Activated naive CD4-positive, alpha-beta T cell treated with anti-CD3 and anti-CD28 coated beads, Interleukin-2, amount 10 ng/mL, durations not matched to agents 7 days and 5 days (primary cell): Measurements from ENCODE around the gene PLAC8.
"Not testable (repeated sequence)": the region's sequence is repeated elsewhere in the genome, so short reads cannot be mapped to it uniquely, and the experiment has no call there.

Experiments
- CTCF ChIA-PET: fragments of 350-600 bp; sonication (Branson Sonifier 250); formaldehyde crosslinking; loops from one replicate; lab custom pipeline; 2021; ENCODE audit warnings: antibody characterized with exemption; lab: Charles Lee
- DNase-seq: peaks from one replicate; pipeline ENCODE4 v3.0.0-alpha.2; 2020
- H3K27ac Mint-ChIP-seq: one replicate; pipeline ENCODE4 v1.8.0; 2021; ENCODE audit warnings: mild to moderate bottlenecking, moderate library complexity, mixed read lengths
- H3K27me3 Mint-ChIP-seq: one replicate; pipeline ENCODE4 v1.8.0; 2021; ENCODE audit warnings: mild to moderate bottlenecking, mixed read lengths
- H3K36me3 Mint-ChIP-seq: one replicate; pipeline ENCODE4 v1.8.0; 2021; ENCODE audit warnings: mixed read lengths
- H3K4me1 Mint-ChIP-seq: one replicate; pipeline ENCODE4 v1.8.0; 2021; ENCODE audit warnings: mixed read lengths
- H3K4me3 Mint-ChIP-seq: one replicate; pipeline ENCODE4 v1.8.0; 2021; ENCODE audit warnings: mild to moderate bottlenecking, moderate library complexity, mixed read lengths
- H3K9me3 Mint-ChIP-seq: one replicate; pipeline ENCODE4 v1.8.0; 2021; ENCODE audit warnings: mixed read lengths

Gene PLAC8

DNA sequence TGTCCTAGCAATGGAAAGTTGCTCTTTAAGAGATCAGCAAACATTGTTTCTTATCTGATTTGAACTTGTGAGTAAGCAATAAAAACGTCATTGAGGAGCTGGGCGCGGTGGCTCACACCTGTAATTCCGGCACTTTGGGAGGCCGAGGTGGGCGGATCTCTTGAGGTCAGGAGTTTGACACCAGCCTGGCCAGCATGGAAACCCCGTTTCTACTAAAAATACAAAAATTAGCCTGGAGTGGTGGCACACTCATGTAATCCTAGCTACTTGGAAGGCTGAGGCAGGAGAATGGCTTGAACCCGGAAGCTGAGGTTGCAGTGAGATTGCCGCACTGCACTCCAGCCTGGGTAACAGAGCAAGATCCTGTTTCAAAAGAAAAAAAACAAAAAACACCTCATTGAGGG is 11.2 kb upstream of the PLAC8 start:
- H3K27me3 Mint-ChIP-seq = peaks cover 4% of the 10 kb centered on the region
- peak; percentile 60 for DNase-seq

DNA sequence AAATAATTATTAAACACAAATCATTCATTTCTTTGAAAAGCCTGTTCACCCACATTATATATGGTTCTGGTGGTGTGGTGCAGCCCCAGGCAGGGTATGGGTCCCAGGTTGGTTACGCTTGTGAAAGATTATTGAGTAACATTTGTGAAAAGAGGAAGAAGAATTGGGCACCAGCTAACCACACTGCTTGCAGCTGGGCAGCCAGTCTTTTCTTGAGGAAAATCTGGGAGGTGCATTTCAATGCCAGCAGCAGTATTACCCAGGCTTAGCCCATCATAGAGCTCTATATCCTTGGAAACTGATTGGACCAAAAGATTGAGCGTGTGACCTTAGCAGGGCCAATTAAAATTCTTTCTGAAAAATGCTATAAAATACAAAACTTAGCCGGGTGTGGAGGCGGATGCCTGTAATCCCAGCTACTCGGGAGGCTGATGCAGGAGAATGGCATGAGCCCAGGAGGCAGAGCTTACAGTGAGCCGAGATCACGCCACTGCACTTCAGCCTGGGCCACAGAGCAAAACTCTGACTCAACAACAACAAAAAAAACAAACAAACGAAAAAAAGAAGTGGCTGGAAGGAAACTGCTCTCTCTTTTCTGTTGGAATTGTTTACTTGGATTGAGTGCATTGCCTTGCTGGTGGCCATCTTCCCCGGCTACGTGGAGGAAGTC is 9.7 kb upstream of the PLAC8 start:
- Mint-ChIP-seq H3K4me3 (no peak overlapping the region), H3K27ac (no peak overlapping the region), H3K36me3 (peaks cover 18% of the 10 kb centered on the region), H3K27me3 (peaks cover 14% of the 10 kb centered on the region), H3K4me1 (peaks cover 33% of the 10 kb centered on the region), H3K9me3 (peaks cover 8% of the 10 kb centered on the region)
- CTCF ChIA-PET = interaction anchor here (1.3 to 1.6 kb wide), 2 partner anchors 11 to 94 kb away, joined by 3 to 4 read pairs; no protein-coding TSS in a partner anchor
- no peak for DNase-seq

More for the DNA sequence above, 11.2 kb upstream of the PLAC8 start:
- peaks cover 8% of the 10 kb centered on the region for H3K9me3 Mint-ChIP-seq
- H3K4me1 Mint-ChIP-seq = peaks cover 32% of the 10 kb centered on the region
- peak overlapping the region; percentile 91 for H3K27ac Mint-ChIP-seq
- CTCF ChIA-PET = interaction anchor here (1.2 kb wide), 1 partner anchor 92 kb away, joined by 6 read pairs; no protein-coding TSS in a partner anchor
- H3K36me3 Mint-ChIP-seq = peaks cover 16% of the 10 kb centered on the region
- no peak overlapping the region for H3K4me3 Mint-ChIP-seq

DNA sequence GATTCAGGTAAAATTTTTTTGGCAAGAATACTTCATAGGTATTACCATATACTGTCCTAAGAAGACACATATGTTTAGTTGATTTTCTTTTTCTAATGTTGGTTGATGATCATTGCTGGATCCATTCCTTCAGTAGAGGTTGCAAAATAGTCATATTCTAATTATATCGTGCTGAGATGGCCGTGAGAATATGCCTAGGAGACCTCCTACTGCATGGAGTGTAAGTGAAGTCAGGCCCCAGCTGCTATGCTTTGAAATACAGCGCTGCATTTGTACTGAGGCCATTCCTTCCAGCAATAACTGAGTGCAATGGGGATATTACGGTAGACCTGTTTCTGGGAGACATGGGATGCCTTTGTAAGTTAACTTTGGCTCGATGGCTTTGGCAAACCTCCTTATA is 6.7 kb upstream of the PLAC8 start:
- no peak overlapping the region for H3K27ac Mint-ChIP-seq
- H3K4me1 Mint-ChIP-seq = peaks cover 30% of the 10 kb centered on the region
- peaks cover 17% of the 10 kb centered on the region for H3K27me3 Mint-ChIP-seq
- no peak overlapping the region for H3K4me3 Mint-ChIP-seq
- peaks cover 2% of the 10 kb centered on the region for H3K9me3 Mint-ChIP-seq
- H3K36me3 Mint-ChIP-seq = peaks cover 12% of the 10 kb centered on the region
- CTCF ChIA-PET = interaction anchor here (1.0 kb wide), 1 partner anchor 11 kb away, joined by 3 read pairs; no protein-coding TSS in a partner anchor
- no peak for DNase-seq

DNA sequence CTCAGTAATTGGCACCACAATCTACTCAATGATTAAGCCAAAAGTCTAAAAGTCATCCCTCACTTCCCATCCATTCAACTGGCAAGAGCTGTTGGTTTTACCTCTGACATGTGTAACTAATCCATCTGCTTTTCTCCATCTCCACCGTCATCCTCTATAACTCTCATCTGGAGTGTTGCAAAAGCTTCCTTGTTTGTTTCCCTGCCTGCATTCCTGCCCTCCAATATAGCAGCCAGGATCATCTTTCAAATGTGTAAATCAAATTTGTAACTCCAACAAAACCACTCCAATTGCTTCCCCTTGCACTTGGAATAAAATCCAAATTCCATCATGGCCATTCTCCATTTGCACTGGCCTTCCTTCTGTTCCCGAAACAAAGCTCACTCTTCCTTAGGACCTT is 4.3 kb upstream of the PLAC8 start:
- H3K4me3 Mint-ChIP-seq = no peak overlapping the region
- CTCF ChIA-PET = interaction anchor here (0.6 kb wide), 1 partner anchor 1457 kb away, joined by 3 read pairs; no protein-coding TSS in a partner anchor
- peaks cover 17% of the 10 kb centered on the region for H3K27me3 Mint-ChIP-seq
- H3K9me3 Mint-ChIP-seq = peaks cover 2% of the 10 kb centered on the region
- peaks cover 16% of the 10 kb centered on the region for H3K36me3 Mint-ChIP-seq
- H3K4me1 Mint-ChIP-seq = peaks cover 31% of the 10 kb centered on the region
- no peak overlapping the region for H3K27ac Mint-ChIP-seq
- DNase-seq = no peak

DNA sequence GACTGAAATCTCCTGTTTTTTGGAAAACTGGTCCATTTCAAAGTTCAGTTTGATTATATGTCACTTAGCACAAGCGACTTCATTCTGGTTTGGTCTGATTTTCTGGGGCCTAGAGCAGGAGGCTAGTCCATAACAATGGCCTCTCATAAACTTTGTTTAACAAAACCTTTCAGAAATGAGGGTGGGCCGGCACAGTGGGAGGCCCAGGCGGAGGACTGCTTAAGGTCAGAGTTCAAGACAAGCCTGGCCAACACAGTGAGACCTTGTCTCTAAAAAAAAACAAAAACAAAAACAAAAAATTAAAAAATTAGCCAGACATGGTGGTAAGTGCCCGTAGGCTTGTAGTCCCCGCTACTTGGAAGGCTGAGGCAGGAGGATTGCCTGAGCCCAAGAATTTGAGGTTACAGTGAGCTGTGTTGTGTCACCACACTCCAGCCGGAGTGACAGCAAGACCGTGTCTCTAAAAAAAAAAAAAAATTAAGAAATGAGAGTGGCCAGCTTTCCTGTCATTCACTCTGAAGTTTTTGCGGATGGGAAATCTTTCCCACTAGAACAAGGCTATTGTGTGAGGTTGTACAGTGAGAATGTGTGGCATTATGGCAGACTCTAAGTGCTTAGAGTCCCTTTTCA is 1.2 kb upstream of the PLAC8 start:
- Mint-ChIP-seq H3K27me3 (peaks cover 13% of the 10 kb centered on the region), H3K36me3 (peaks cover 31% of the 10 kb centered on the region), H3K9me3 (no peaks in the 10 kb centered on the region), H3K4me1 (peaks cover 34% of the 10 kb centered on the region), H3K4me3 (peak overlapping the region; percentile 93), H3K27ac (peak overlapping the region; percentile 95)
- CTCF ChIA-PET = interaction anchor here (0.6 to 7.7 kb wide), 2 partner anchors 44 to 137 kb away, joined by 3 to 70 read pairs; no protein-coding TSS in a partner anchor
- no peak for DNase-seq

DNA sequence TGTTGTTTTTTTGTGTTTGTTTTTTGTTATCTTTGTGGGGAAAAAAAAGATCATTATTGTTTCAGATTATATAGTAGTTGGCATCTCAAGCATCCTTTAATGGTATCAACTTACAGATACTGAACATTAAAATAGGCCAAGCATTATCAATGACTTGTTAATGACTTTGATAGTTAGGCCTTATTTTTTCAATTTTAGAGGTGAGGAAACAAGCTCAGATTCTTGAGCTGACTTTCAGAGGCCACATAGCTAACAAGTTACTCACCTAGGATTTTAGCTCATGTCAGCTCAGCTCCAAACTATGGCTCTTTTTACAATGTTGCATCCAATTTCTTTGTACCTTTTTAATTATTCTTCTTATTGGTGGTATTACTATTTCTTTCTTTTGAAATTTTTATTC is 471 bp upstream of the PLAC8 start:
- peaks cover 11% of the 10 kb centered on the region for H3K27me3 Mint-ChIP-seq
- H3K4me1 Mint-ChIP-seq = peaks cover 38% of the 10 kb centered on the region
- CTCF ChIA-PET = interaction anchor here (1.2 to 7.7 kb wide), 2 partner anchors 13 to 138 kb away, joined by 4 to 70 read pairs; no protein-coding TSS in a partner anchor
- H3K27ac Mint-ChIP-seq = peak overlapping the region; percentile 95
- DNase-seq = no peak
- H3K4me3 Mint-ChIP-seq = peak overlapping the region; percentile 93
- H3K36me3 Mint-ChIP-seq = peaks cover 38% of the 10 kb centered on the region
- no peaks in the 10 kb centered on the region for H3K9me3 Mint-ChIP-seq

DNA sequence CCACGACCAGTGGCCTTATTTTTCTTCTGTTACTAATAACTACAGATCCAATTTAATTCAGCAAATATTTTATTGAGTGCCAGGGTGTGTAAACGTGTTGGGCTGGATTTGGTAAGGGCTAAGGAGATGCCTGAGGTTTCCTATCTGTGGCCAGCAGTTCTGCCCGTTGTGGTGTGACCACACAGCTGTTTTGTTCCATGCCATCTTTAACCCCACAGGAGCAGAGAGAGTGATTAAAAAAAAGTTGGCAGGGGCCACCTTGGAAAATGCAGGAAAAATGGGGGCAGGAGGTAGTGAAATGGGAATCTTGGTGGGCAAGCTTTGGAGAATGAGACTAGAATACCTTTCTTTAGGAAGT is 1.1 kb downstream of the PLAC8 start:
- H3K27ac Mint-ChIP-seq = peak overlapping the region; percentile 95
- H3K27me3 Mint-ChIP-seq = no peaks in the 10 kb centered on the region
- H3K4me1 Mint-ChIP-seq = peaks cover 36% of the 10 kb centered on the region
- H3K9me3 Mint-ChIP-seq = no peaks in the 10 kb centered on the region
- CTCF ChIA-PET = interaction anchor here (1.0 to 7.7 kb wide), 9 partner anchors 10 to 153 kb away, joined by 3 to 70 read pairs (median 4); no protein-coding TSS in a partner anchor
- peak overlapping the region; percentile 93 for H3K4me3 Mint-ChIP-seq
- peaks cover 48% of the 10 kb centered on the region for H3K36me3 Mint-ChIP-seq
- DNase-seq = peak; percentile 45

DNA sequence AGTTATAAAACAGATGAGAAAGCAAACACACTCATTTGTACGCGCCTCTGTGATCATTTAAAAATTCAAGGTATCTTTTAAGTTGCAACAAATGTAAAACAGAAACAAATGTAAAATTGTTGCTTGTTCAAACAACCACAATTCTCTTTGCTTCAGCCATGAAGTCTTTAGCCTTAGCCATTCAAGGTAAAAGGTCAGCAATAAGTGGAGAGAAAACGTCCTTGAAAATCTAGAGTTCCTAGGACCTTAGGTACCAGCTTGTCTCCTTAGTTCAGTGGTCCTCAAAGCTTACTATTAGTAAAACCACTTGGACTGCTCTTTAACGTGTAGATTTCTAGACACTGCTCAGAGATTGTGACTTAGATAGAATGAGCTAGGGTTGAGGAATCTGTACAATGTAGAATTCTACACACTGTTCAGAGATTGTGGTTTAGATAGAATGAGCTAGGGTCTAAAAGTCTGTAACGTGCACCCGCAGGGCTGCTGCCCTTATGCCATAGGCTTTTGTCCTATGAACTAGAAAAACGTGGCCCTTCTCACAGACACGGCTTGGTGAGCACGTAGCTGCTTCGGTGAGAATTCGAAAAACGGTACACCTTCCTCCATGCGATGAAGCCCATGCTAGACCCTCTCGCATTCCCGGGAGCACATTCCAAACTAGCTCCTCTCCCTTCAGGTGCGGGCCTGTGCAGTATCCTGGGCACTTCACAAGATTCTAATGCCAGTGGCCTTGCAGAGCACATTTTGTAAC is 1.7 kb downstream of the PLAC8 start:
- DNase-seq = peak; percentile 65
- peak overlapping the region; percentile 95 for H3K27ac Mint-ChIP-seq
- peak overlapping the region; percentile 93 for H3K4me3 Mint-ChIP-seq
- H3K9me3 Mint-ChIP-seq = no peaks in the 10 kb centered on the region
- H3K4me1 Mint-ChIP-seq = peaks cover 37% of the 10 kb centered on the region
- H3K36me3 Mint-ChIP-seq = peaks cover 52% of the 10 kb centered on the region
- CTCF ChIA-PET = interaction anchor here (0.8 to 7.7 kb wide), 12 partner anchors 10 to 169 kb away, joined by 3 to 70 read pairs (median 4); no protein-coding TSS in a partner anchor
- no peaks in the 10 kb centered on the region for H3K27me3 Mint-ChIP-seq

DNA sequence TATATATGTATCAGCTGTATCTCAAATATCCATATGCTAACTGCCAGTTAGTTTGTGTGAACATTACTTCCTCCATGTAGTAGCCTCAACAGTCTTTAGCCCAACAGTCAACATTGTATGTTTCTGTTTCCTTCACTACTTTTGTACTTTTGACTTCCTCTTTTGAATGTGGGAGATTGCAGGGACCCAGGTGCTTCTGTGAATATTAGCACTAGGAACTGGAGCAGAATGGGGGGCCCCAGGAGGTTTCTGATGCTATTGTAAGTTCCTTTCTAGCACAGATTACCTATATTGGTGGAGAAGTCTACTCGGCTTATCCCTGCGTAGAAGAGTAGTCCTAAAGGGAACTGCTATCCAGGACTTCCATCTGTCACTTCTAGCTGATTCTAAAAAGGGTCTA is 2.3 kb downstream of the PLAC8 start:
- no peaks in the 10 kb centered on the region for H3K27me3 Mint-ChIP-seq

DNA sequence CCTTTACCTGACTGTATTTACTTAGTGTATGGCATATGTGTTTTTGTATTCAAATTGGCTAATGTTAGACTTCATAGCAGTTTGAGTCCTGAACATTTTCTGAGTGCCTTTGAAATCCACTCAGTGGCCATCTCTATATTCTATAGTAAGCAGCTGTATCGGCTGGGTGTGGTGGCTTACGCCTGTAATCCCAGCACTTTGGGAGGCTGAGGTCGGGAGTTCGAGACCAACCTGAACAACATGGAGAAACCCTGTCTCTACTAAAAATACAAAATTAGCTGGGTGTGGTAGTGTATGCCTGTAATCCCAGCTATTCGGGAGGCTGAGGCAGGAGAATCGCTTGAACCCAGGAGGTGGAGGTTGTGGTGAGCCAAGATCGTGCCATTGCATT is 2.8 kb downstream of the PLAC8 start:
- Mint-ChIP-seq H3K4me1 (peaks cover 44% of the 10 kb centered on the region), H3K36me3 (peaks cover 62% of the 10 kb centered on the region), H3K4me3 (peak overlapping the region; percentile 93), H3K27ac (peak overlapping the region; percentile 95)
- DNase-seq, H3K27me3 Mint-ChIP-seq, H3K9me3 Mint-ChIP-seq: not testable (repeated sequence)
- CTCF ChIA-PET = interaction anchor here (0.6 to 7.7 kb wide), 8 partner anchors 20 to 207 kb away, joined by 3 to 70 read pairs (median 4); no protein-coding TSS in a partner anchor

More for the DNA sequence above, 2.3 kb downstream of the PLAC8 start:
- peak; percentile 54 for DNase-seq
- Mint-ChIP-seq H3K9me3 (no peaks in the 10 kb centered on the region), H3K4me3 (peak overlapping the region; percentile 93), H3K36me3 (peaks cover 58% of the 10 kb centered on the region), H3K4me1 (peaks cover 41% of the 10 kb centered on the region), H3K27ac (peak overlapping the region; percentile 95)
- CTCF ChIA-PET = interaction anchor here (0.8 to 7.7 kb wide), 13 partner anchors 11 to 207 kb away, joined by 3 to 70 read pairs (median 4); no protein-coding TSS in a partner anchor

DNA sequence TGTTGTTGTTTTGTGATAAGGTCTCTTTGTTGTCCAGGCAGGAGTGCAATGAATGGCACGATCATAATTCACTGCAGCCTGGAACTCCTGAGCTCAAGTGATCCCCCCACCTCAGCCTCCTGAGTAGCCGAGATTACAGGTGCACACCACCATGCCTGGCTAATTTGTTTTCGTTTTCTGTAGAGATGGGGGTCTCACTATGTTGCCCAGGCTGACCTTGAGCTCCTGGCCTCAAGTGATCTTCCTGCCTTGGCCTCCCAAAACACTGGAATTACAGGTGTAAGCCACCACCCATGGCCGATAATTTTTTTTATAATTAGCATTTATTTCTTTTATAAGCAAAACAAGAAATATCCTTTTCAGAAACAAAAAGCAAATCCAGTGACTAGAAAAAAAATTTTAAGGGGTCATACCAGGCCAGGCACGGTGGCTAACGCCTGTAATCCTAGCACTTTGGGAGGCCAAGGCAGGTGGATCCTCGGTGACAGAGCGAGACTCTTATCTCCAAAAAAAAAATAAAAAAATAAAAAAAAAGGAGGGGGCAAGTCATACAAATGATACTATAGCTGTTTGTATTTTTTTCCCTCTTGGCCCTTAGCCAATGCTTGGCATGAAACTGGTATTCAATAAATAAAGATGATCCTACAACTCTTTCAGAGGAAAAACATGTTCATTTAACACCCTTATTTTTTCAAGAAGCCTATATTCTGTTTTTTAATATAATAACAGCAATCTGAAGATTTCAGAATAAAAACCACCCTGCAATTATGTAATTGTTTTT is 3.4 kb downstream of the PLAC8 start:
- CTCF ChIA-PET = interaction anchor here (0.6 to 7.7 kb wide), 15 partner anchors 10 to 206 kb away, joined by 3 to 70 read pairs (median 6); partner anchors contain the start of genes COPS4 and COQ2
- Mint-ChIP-seq H3K27me3 (no peaks in the 10 kb centered on the region), H3K27ac (peak overlapping the region; percentile 95), H3K4me1 (peaks cover 47% of the 10 kb centered on the region), H3K4me3 (peak overlapping the region; percentile 93), H3K9me3 (no peaks in the 10 kb centered on the region), H3K36me3 (peaks cover 68% of the 10 kb centered on the region)
- DNase-seq = no peak

DNA sequence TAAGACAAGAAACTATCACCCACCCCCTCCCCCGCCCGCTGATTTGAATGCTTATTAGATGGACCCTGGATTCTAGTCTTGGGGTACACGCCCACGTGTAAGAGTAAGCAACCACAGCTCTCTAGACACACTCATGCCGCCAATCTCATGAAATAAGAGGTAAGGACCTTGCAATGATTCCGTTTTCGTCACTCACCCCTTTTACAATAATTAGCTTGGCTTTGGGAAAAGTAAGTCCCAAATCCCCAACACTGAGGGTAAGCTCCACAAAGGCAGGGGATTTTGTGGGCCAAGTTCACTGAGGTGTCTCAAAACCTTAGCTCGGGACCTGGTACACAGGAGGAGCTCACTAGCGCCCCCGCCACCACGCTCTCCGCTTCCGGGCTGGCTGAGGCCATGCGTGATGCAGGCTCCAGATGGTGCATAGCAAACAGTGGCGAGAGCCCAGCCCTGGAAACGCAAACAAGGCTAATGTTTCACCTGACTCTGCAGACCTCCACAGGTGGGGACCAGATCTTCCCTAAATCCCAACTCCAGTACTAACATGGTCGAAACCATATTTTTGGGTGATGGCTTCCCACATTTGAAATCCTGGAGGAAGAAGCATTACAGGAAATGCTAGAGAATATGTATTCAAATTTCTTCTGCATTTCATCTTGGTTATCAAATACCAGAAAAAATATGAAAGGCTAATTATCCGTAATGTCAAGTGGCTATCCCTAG is 4.1 kb downstream of the PLAC8 start:
- Mint-ChIP-seq H3K27me3 (no peaks in the 10 kb centered on the region), H3K4me1 (peaks cover 43% of the 10 kb centered on the region)
- CTCF ChIA-PET = interaction anchor here (0.7 to 7.7 kb wide), 15 partner anchors 9 to 174 kb away, joined by 3 to 70 read pairs (median 5); partner anchors contain the start of genes COPS4 and COQ2

More for the DNA sequence above, 4.1 kb downstream of the PLAC8 start:
- Mint-ChIP-seq H3K36me3 (peaks cover 72% of the 10 kb centered on the region), H3K27ac (peak overlapping the region; percentile 95), H3K4me3 (peak overlapping the region; percentile 93), H3K9me3 (no peaks in the 10 kb centered on the region)
- DNase-seq = peak; percentile 94
